Epithelial cell of esophagus (primary cell): ENCODE data around the gene RBBP8.

Source experiments
- DNase-seq: peaks from one replicate; pipeline ENCODE4 v3.0.0; 2010; ENCODE audit warnings: low read depth
- H3K4me3 ChIP-seq: 2 replicates; pipeline ENCODE4 v1.5.1; 2011; ENCODE audit warnings: mild to moderate bottlenecking, low read length, control low read depth
- TF ChIP-seq, protein P1 (sequence below): IDR thresholded peaks from 2 replicates; pipeline ENCODE4 v1.5.1; 2011; ENCODE audit warnings: low read depth, mild to moderate bottlenecking, low read length, control low read depth, inconsistent platforms; ENCODE audit not compliant: insufficient read depth; ENCODE audit errors: missing control alignments

The RBBP8 gene

GRCh38 chr18:23066060-23066459 is 132.9 kb downstream of the RBBP8 start:
- TF ChIP-seq, protein P1, sequence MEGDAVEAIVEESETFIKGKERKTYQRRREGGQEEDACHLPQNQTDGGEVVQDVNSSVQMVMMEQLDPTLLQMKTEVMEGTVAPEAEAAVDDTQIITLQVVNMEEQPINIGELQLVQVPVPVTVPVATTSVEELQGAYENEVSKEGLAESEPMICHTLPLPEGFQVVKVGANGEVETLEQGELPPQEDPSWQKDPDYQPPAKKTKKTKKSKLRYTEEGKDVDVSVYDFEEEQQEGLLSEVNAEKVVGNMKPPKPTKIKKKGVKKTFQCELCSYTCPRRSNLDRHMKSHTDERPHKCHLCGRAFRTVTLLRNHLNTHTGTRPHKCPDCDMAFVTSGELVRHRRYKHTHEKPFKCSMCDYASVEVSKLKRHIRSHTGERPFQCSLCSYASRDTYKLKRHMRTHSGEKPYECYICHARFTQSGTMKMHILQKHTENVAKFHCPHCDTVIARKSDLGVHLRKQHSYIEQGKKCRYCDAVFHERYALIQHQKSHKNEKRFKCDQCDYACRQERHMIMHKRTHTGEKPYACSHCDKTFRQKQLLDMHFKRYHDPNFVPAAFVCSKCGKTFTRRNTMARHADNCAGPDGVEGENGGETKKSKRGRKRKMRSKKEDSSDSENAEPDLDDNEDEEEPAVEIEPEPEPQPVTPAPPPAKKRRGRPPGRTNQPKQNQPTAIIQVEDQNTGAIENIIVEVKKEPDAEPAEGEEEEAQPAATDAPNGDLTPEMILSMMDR = no peak
- no peak overlapping the region for H3K4me3 ChIP-seq
- DNase-seq = no peak

GRCh38 chr18:23066504-23067039 is 133.4 kb downstream of the RBBP8 start:
- TF ChIP-seq, protein P1 = no peak

DNA sequence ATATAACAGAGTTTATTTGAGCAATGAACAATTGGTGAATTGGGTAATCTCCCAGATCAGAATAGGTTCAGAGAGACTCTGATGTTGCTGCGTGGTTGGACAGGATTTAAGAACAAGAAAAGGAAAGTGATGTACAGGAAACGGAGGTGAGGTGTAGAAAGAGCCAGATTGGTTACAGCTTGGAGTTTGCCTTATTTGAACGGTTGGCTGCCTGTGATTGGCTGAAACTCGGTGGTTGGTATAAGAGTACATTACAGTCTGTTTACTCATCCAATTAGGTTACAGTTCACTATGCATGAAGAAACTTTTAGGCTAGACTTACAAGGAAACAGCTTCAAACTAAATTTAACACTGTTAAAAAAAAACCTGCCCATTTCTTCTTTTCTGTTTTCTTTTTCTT is 134.1 kb downstream of the RBBP8 start:
- DNase-seq = peak; percentile 14
- no peak overlapping the region for H3K4me3 ChIP-seq
- TF ChIP-seq, protein P1 = no peak

More at GRCh38 chr18:23066504-23067039, 133.4 kb downstream of the RBBP8 start:
- no peak for DNase-seq
- H3K4me3 ChIP-seq = no peak overlapping the region

DNA sequence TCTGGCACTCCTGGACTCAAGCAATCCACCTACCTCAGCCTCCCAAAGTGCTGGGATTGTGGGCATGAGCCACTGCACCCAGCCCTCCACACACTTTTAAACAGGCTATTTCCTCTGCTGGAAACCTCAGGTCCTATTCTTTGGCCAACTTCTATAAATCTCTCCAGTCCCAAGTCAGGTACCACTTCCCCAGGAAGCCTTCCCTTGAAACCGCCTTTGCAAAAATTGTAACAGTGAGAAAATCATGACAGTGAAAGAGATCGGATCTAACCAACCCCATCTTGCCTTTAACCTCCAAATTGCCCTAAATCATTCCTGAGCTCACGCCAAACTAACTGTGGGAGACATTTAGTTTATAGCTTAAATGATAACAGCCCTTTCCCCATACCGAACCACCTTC is 134.9 kb downstream of the RBBP8 start:
- no peak for DNase-seq
- TF ChIP-seq, protein P1 = no peak
- H3K4me3 ChIP-seq = no peak overlapping the region

- no peak for DNase-seq
- H3K4me3 ChIP-seq = no peak overlapping the region
- TF ChIP-seq, protein P1 = no peak
Measured at GRCh38 chr18:23068570-23069310, 135.6 kb downstream of the RBBP8 start.

DNA sequence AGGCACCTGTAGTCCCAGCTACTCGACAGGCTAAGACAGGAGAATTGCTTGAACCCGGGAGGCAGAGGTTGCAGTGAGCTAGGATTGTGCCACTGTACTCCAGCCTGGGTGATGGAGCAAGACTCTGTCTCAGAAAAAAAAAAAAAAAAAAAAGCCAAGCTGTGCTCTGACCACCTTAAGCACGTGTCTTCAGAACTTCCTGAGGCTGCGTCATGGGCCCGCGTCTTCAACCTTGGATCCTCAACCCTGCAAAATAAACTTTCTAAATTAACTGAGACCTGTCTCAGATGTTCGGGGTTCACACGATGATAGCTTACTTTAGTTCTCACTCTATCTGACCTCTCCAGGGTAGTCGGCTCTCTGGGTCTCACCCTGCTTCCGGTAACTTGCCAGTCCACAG is 136.4 kb downstream of the RBBP8 start:
- H3K4me3 ChIP-seq = no peak overlapping the region
- no peak for DNase-seq
- TF ChIP-seq, protein P1 = no peak

DNA sequence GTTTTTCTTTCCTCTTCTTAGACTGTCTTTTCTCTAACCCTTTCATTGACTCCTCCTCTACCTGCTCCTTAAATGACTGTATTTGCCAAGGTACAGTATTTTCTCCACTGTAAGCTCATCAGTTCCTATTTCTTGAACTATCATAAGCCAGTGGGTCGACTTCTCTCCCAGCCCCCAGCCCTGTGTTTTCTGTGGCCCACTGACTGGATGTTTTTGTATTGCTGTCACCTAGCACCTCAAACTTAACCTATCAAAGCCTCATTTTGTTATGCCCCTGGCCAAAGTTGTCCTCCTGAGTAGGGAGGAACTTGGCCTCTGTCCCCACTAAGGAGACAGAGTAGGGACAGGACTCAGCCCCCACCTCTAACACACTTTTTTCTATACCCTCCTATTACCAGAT is 136.8 kb downstream of the RBBP8 start:
- TF ChIP-seq, protein P1 = no peak
- H3K4me3 ChIP-seq = no peak overlapping the region
- DNase-seq = no peak
